H9 (cell line): ENCODE data around the gene ZNF678. TPM values are rescaled to one million over a fixed set of nuclear protein-coding genes. Genes with fewer than 3 reads are reported as not detected.
A peak's percentile ranks its signal among the peaks of the same experiment; 100 is the strongest.

Experiments
- DNase-seq: peaks from one replicate; pipeline ENCODE4 v3.0.0-alpha.2; 2017
- H2AFZ ChIP-seq: one replicate; pipeline ENCODE4 v1.6.1; 2013; ENCODE audit warnings: mild to moderate bottlenecking, low read length, control low read depth, moderate library complexity
- H2AK5ac ChIP-seq: 2 replicates; pipeline ENCODE4 v1.6.1; 2013; ENCODE audit warnings: low read length, control low read depth, mixed read lengths; ENCODE audit not compliant: insufficient read length
- H2BK120ac ChIP-seq: one replicate; pipeline ENCODE4 v1.6.1; 2013; ENCODE audit warnings: low read depth, mild to moderate bottlenecking, low read length, control low read depth, inconsistent platforms; ENCODE audit not compliant: poor library complexity, severe bottlenecking
- H2BK12ac ChIP-seq: 2 replicates; pipeline ENCODE4 v1.6.1; 2013; ENCODE audit warnings: low read length, control low read depth, mixed read lengths, low read depth; ENCODE audit not compliant: insufficient read length
- H2BK15ac ChIP-seq: 2 replicates; pipeline ENCODE4 v1.6.1; 2013; ENCODE audit warnings: low read depth, low read length, control low read depth
- H2BK20ac ChIP-seq: one replicate; pipeline ENCODE4 v1.6.1; 2013; ENCODE audit warnings: low read depth, mild to moderate bottlenecking, low read length, control low read depth, inconsistent platforms; ENCODE audit not compliant: poor library complexity, severe bottlenecking
- H2BK5ac ChIP-seq: 2 replicates; pipeline ENCODE4 v1.6.1; 2013; ENCODE audit warnings: low read length, control low read depth, mixed read lengths; ENCODE audit not compliant: insufficient read length
- H3K14ac ChIP-seq: 2 replicates; pipeline ENCODE4 v1.6.1; 2013; ENCODE audit warnings: low read length, control low read depth; ENCODE audit not compliant: insufficient read depth
- H3K18ac ChIP-seq: 2 replicates; pipeline ENCODE4 v1.6.1; 2013; ENCODE audit warnings: low read depth, mild to moderate bottlenecking, mixed read lengths, low read length, control low read depth; ENCODE audit not compliant: insufficient read length
- H3K23ac ChIP-seq: 2 replicates; pipeline ENCODE4 v1.6.1; 2013; ENCODE audit warnings: low read length, control low read depth, mixed read lengths, low read depth; ENCODE audit not compliant: insufficient read length
- H3K23me2 ChIP-seq: 2 replicates; pipeline ENCODE4 v1.6.1; 2013; ENCODE audit warnings: low read depth, mild to moderate bottlenecking, mixed read lengths, low read length, control low read depth; ENCODE audit not compliant: insufficient read length, poor library complexity, severe bottlenecking
- H3K27ac ChIP-seq: 2 replicates; pipeline ENCODE4 v1.5.1; 2013; ENCODE audit warnings: low read length, control low read depth, mixed read lengths, low read depth; ENCODE audit not compliant: insufficient read length
- H3K27me3 ChIP-seq: 2 replicates; pipeline ENCODE4 v1.6.1; 2013; ENCODE audit warnings: low read length, control low read depth, inconsistent platforms; ENCODE audit not compliant: insufficient read depth
- H3K4ac ChIP-seq: 2 replicates; pipeline ENCODE4 v1.6.1; 2013; ENCODE audit warnings: low read depth, mild to moderate bottlenecking, control low read depth, inconsistent platforms, low read length, moderate library complexity
- H3K4me1 ChIP-seq: 2 replicates; pipeline ENCODE4 v1.6.1; 2013; ENCODE audit warnings: low read length, control low read depth, inconsistent platforms; ENCODE audit not compliant: insufficient read depth
- H3K4me2 ChIP-seq: 2 replicates; pipeline ENCODE4 v1.6.1; 2013; ENCODE audit warnings: low read length, control low read depth, mixed read lengths; ENCODE audit not compliant: insufficient read length, insufficient read depth
- H3K56ac ChIP-seq: 2 replicates; pipeline ENCODE4 v1.6.1; 2013; ENCODE audit warnings: low read depth, mild to moderate bottlenecking, mixed read lengths, low read length, control low read depth; ENCODE audit not compliant: insufficient read length
- H3K79me1 ChIP-seq: 2 replicates; pipeline ENCODE4 v1.6.1; 2013; ENCODE audit warnings: low read depth, mild to moderate bottlenecking, moderate library complexity, low read length, control low read depth, inconsistent platforms; ENCODE audit not compliant: insufficient read depth, poor library complexity, severe bottlenecking
- H3K79me2 ChIP-seq: 2 replicates; pipeline ENCODE4 v1.6.1; 2013; ENCODE audit warnings: low read length, control low read depth, inconsistent platforms; ENCODE audit not compliant: insufficient read depth
- H3K9ac ChIP-seq: 2 replicates; pipeline ENCODE4 v1.6.1; 2013; ENCODE audit warnings: low read length, control low read depth, mixed read lengths; ENCODE audit not compliant: insufficient read length; ENCODE audit errors: extremely low read depth
- H3K9me3 ChIP-seq: one replicate; pipeline ENCODE4 v1.6.1; 2013; ENCODE audit warnings: low read depth, low read length, inconsistent platforms; ENCODE audit not compliant: control insufficient read depth
- H3T11ph ChIP-seq: one replicate; pipeline ENCODE4 v1.6.1; 2013; ENCODE audit warnings: mild to moderate bottlenecking, low read length, control low read depth, inconsistent platforms
- H4K20me1 ChIP-seq: one replicate; pipeline ENCODE4 v1.6.1; 2013; ENCODE audit not compliant: control insufficient read depth, insufficient read length, insufficient read depth
- H4K5ac ChIP-seq: 2 replicates; pipeline ENCODE4 v1.6.1; 2013; ENCODE audit warnings: low read depth, mild to moderate bottlenecking, mixed read lengths, low read length, control low read depth; ENCODE audit not compliant: insufficient read length
- H4K8ac ChIP-seq: replicated peaks from 2 replicates; pipeline ENCODE4 v1.6.1; 2013; ENCODE audit warnings: low read length, control low read depth, mixed read lengths, low read depth; ENCODE audit not compliant: insufficient read length
- H4K91ac ChIP-seq: 2 replicates; pipeline ENCODE4 v1.6.1; 2013; ENCODE audit warnings: low read depth, mild to moderate bottlenecking, moderate library complexity, mixed read lengths, low read length, control low read depth; ENCODE audit not compliant: insufficient read length
- H3K27ac Mint-ChIP-seq, 3 experiments: 2 replicates in 2 of 3; 3 replicates in 1 of 3; pipeline ENCODE4 v1.8.0; 2020 to 2021; ENCODE audit warnings: mixed read lengths in 3 of 3, mild to moderate bottlenecking in 1 of 3, moderate library complexity in 1 of 3
- H3K27me3 Mint-ChIP-seq: 2 replicates; pipeline ENCODE4 v1.8.0; 2021; ENCODE audit warnings: low read depth, mild to moderate bottlenecking, moderate library complexity, mixed read lengths
- H3K36me3 Mint-ChIP-seq, 3 experiments: 2 replicates in 2 of 3; 3 replicates in 1 of 3; pipeline ENCODE4 v1.8.0; 2020 to 2021; ENCODE audit warnings: low read depth in 3 of 3, mixed read lengths in 3 of 3; ENCODE audit not compliant: insufficient read depth in 1 of 3
- H3K4me1 Mint-ChIP-seq, 2 experiments: 2 replicates each; pipeline ENCODE4 v1.8.0; 2020; ENCODE audit warnings: mixed read lengths in 2 of 2
- H3K4me3 Mint-ChIP-seq, 2 experiments: 2 replicates in 1 of 2; 3 replicates in 1 of 2; pipeline ENCODE4 v1.8.0; 2020 to 2021; ENCODE audit warnings: mild to moderate bottlenecking in 2 of 2, mixed read lengths in 2 of 2, moderate library complexity in 1 of 2
- H3K9me3 Mint-ChIP-seq, 2 experiments: 2 replicates in 1 of 2; 3 replicates in 1 of 2; pipeline ENCODE4 v1.8.0; 2020; ENCODE audit warnings: mild to moderate bottlenecking in 2 of 2, mixed read lengths in 2 of 2, moderate library complexity in 1 of 2
- WGBS: extraction: QIAGEN DNeasy Blood & Tissue Kit; methylation state at CpG from one replicate; pipeline ENCODE4 v1.1.7; 2013; ENCODE audit warnings: missing lambda C conversion rate, low lambda C conversion rate, mixed read lengths; ENCODE audit not compliant: insufficient read length; ENCODE audit errors: extremely low coverage; 5-methylcytosine and 5-hydroxymethylcytosine counted together
- total RNA-seq: library from RNA; stranded (reverse); gene quantifications from 2 replicates; pipeline ENCODE4 v1.2.1, GENCODE V29; 2021
- TF ChIP-seq, protein P1 (sequence below): fragments of 200-600 bp; sonication (generic); conservative IDR thresholded peaks from 3 replicates; pipeline ENCODE4 v1.8.0; 2021; ENCODE audit warnings: antibody characterized with exemption, mild to moderate bottlenecking

Gene ZNF678
- total RNA-seq, 1 experiment from 2014 or later: 25.3 TPM

DNA sequence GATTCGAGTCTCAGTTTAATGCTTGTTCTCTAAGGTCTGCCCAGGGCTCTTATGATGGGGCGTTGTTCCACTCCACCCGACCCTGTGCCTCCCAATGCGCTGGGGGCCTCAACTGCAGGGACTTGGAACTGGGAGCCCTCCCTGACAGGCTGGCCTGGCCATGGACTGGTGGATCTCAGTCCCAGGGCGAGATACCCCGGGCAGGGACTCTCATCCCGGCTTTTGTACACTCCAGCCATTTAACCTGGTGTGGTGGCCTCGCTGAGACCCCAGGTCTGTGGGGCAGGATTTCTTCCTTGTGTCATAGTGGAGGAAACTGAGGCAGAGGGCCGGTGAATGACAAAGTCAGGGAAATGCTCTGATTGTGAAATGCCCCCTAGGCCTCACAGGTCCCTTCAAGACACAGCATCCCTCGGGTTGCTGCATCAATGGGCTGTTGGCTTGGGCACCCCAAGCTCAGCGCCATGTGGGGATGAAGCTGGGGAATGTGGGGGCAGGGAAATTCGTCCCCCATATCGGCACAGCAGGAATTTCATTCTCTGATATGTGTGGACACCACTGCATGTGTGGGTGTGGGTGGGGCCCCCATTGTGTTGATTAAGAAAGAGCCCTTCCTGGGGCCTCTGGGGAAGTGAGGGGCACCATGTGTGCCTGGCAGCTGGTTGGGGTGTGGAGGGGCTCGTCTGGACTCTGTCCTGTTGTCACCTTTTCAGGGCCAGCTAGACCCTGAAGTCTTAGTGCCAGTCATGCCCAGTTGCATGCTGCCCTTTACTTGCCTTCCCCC lies 19.9 kb upstream of the ZNF678 start:
- TF ChIP-seq, protein P1, sequence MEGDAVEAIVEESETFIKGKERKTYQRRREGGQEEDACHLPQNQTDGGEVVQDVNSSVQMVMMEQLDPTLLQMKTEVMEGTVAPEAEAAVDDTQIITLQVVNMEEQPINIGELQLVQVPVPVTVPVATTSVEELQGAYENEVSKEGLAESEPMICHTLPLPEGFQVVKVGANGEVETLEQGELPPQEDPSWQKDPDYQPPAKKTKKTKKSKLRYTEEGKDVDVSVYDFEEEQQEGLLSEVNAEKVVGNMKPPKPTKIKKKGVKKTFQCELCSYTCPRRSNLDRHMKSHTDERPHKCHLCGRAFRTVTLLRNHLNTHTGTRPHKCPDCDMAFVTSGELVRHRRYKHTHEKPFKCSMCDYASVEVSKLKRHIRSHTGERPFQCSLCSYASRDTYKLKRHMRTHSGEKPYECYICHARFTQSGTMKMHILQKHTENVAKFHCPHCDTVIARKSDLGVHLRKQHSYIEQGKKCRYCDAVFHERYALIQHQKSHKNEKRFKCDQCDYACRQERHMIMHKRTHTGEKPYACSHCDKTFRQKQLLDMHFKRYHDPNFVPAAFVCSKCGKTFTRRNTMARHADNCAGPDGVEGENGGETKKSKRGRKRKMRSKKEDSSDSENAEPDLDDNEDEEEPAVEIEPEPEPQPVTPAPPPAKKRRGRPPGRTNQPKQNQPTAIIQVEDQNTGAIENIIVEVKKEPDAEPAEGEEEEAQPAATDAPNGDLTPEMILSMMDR: no peak
- no peak overlapping the region for H2BK12ac ChIP-seq
- Mint-ChIP-seq H3K9me3 (peaks cover 2 to 3% of the 10 kb centered on the region in 2 experiments; a peak in 3 of 5 replicates), H3K36me3 (no peaks in the 10 kb centered on the region), H3K4me1 (peaks cover 0 to 4% of the 10 kb centered on the region in 2 experiments; a peak in 3 of 4 replicates), H3K27ac (no peak overlapping the region; a peak in 1 of 7 replicates), H3K4me3 (peak overlapping the region in 1 of 2 experiments; percentile 70; a peak in 2 of 5 replicates), H3K27me3 (peaks cover 17% of the 10 kb centered on the region)
- no peaks in the 10 kb centered on the region for H3K79me2 ChIP-seq
- H2AFZ ChIP-seq: no peak overlapping the region
- no peak overlapping the region for H3K14ac ChIP-seq
- H3K27me3 ChIP-seq: peaks cover 3% of the 10 kb centered on the region; the same call in 1 of the 2 replicates
- no peaks in the 10 kb centered on the region for H3K4me1 ChIP-seq
- no peak overlapping the region for H2BK15ac ChIP-seq
- H3K23me2 ChIP-seq: peaks cover 16% of the 10 kb centered on the region
- DNase-seq: no peak
- H2BK120ac ChIP-seq: no peak overlapping the region
- H3K18ac ChIP-seq: no peak overlapping the region
- no peak overlapping the region for H3K27ac ChIP-seq
- H4K5ac ChIP-seq: no peak overlapping the region
- H3K79me1 ChIP-seq: no peaks in the 10 kb centered on the region
- no peak overlapping the region for H4K91ac ChIP-seq
- no peak overlapping the region for H2AK5ac ChIP-seq
- H4K8ac ChIP-seq: no peak overlapping the region
- WGBS: no CpG with 5 or more reads among the region's 14 CpGs
- no peaks in the 10 kb centered on the region for H3K9me3 ChIP-seq
- H2BK5ac ChIP-seq: no peak overlapping the region
- H3K4me2 ChIP-seq: no peak overlapping the region
- H4K20me1 ChIP-seq: no peaks in the 10 kb centered on the region
- H2BK20ac ChIP-seq: no peak overlapping the region
- no peak overlapping the region for H3K56ac ChIP-seq
- H3K23ac ChIP-seq: no peak overlapping the region
- H3K9ac ChIP-seq: no peak overlapping the region
- H3K4ac ChIP-seq: no peak overlapping the region
- H3T11ph ChIP-seq: no peak overlapping the region
